ENCODE data around the gene CASK.

DNA sequence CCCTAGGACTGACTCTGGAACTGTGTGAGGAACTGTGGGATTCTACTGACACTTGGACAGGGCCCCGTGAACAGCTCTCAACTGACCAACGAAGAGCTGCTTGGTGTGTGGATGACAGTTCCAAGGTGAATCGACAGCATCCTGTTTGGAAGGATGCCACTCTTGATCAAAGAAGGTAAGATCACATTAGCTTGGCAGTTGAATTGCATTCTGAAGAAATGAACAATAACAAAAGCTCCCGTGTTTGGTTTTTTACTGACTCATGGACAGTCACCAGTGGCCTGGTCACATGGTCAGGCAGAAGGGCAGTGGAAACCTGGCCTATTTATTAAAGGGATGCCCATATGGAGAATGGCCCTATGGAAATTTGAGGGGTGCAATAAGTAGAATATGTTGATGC is 267.7 kb downstream of the CASK start:
- no peak for TF ChIP-seq CBX8 (IDR thresholded peaks at IDR 0.05; ENCODE audit: borderline replicate concordance, extremely low read depth, low read depth, low read length, poor library complexity, severe bottlenecking)
- TF ChIP-seq, protein P1, sequence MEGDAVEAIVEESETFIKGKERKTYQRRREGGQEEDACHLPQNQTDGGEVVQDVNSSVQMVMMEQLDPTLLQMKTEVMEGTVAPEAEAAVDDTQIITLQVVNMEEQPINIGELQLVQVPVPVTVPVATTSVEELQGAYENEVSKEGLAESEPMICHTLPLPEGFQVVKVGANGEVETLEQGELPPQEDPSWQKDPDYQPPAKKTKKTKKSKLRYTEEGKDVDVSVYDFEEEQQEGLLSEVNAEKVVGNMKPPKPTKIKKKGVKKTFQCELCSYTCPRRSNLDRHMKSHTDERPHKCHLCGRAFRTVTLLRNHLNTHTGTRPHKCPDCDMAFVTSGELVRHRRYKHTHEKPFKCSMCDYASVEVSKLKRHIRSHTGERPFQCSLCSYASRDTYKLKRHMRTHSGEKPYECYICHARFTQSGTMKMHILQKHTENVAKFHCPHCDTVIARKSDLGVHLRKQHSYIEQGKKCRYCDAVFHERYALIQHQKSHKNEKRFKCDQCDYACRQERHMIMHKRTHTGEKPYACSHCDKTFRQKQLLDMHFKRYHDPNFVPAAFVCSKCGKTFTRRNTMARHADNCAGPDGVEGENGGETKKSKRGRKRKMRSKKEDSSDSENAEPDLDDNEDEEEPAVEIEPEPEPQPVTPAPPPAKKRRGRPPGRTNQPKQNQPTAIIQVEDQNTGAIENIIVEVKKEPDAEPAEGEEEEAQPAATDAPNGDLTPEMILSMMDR (IDR thresholded peaks at IDR 0.05 in 2 of 3, conservative IDR thresholded peaks at IDR 0.05 in 1 of 3; ENCODE audit: insufficient read depth in 2 of 3, low read depth in 1 of 3, low read length in 3 of 3), result no peak
